HG02870 (cell line): ENCODE data around the gene DTX3L.

Experiments used
- ATAC-seq: cut with Tn5 transposase; IDR thresholded peaks from one replicate; pipeline ENCODE4 v1.9.1; 2021; ENCODE audit warnings: mild to moderate bottlenecking, moderate library complexity; ENCODE audit not compliant: unreplicated experiment

DTX3L gene

GRCh38 chr3:122602011-122602710 lies 38.0 kb downstream of the DTX3L start:
- no peak for ATAC-seq

DNA sequence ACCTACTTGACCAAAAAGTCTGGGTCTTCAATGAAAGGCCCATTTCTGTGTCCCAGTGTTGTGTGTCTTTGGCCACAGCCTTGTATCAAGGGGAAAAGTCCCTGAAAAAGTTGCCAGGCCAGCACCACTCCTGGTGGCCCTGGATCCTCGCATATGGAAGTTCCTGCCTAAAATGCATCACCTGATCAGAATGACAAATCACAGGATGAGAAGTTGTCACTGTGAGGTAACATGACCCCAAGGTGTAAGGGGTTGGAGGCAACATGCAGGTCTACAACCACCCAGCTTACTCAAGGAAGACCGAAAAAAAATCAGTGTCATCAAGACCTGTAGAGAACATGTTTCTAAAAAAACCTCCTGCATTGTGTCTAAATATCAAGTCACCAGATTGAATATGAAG lies 38.9 kb downstream of the DTX3L start:
- ATAC-seq = no peak

- no peak for ATAC-seq
Observed at GRCh38 chr3:122606330-122606729, 42.2 kb downstream of the DTX3L start.

- no peak for ATAC-seq
Observed at GRCh38 chr3:122608916-122609315, 44.8 kb downstream of the DTX3L start.

DNA sequence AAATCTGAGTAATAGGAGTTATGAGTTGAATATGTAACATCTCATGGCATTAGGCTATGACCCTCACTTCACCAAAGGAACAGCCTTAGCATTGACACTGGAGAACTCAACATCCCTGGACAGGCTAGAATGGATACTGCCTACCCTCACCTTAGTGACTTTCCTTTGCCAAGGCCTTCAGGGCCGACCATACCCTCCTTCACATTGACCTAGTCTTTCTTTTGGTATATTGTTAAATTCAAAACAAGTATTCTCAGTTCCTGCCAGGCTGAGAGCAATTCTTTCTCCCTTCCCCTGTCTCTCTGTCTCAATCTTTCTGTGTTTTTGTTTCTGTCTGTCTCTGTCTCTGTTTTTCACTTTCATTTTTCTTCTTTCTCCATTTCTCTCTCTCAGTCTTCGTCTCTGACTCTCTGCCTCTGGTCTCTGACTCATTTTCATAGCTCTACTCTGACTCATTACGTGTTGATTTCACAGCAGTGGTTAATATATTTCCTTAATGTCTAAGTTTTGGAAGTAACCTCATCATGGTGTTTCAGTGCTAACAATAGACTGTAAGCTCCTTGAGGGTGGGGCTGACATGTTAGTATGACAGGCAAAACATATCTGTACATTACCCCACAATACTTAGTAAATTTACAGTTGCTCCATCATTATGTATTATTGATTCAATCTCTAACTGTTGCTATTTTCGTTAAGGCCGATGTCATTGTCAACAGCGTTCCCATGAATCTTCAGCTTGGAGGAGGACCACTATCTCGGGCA lies 45.8 kb downstream of the DTX3L start:
- ATAC-seq = peak; percentile 95

DNA sequence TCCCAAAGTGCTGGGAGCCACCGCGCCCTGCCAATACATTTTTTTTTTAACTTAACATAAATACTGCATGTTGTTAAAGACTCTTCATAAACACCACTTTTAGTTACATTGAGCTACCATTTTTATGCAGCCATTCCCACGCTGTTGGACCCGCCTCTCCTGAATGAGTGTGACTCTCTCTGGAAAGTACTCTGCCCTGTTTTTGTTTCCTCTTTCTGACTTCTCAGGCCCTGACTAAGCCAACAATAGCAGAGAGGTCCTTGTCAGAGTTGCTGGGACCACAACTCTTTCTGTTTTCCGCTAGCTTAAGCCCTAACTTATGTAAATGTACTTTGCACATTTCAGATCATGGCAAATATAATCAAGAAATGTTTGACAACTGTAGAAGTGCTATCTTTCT lies 48.6 kb downstream of the DTX3L start:
- ATAC-seq = no peak

- ATAC-seq = no peak
Observed at GRCh38 chr3:122615303-122615702, 51.2 kb downstream of the DTX3L start.

DNA sequence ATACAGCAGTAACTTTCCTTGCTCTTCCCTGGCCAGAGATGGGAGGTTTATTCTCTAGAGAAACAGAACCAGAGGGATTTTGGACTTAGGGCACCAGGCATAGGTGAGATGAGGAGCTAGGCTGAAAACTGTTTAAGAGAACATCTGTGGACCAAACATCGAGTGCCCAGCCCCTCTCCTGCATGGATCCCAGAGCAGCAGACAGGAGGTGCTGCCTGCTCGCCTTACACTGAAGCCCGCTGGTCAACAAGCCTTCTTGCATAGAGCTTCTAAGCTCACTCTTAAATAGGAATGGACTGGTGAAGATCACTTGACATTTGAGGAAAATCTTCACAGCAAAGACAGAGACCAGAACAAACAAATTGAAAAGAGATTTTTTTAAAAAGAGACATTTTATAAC lies 54.5 kb downstream of the DTX3L start:
- no peak for ATAC-seq

DNA sequence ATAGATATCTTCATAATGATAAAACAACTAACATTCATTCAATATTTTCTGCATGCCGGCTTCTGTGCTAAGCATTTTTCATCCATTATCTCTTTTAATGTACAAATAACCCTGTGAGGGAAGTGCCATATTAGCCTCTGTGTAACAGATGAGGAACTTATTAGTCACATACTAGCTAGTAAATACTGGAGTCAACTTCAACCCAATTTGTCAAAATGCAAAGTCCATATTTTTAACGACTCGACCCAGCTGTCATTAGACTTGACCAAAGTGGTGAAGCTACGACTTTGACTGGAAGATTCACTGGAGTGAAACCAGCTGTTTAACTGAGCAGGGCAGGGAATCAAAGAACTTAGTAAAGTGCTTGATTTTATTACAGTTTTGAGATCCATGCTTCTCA lies 54.9 kb downstream of the DTX3L start:
- ATAC-seq = no peak

GRCh38 chr3:122620399-122620798 lies 56.3 kb downstream of the DTX3L start:
- no peak for ATAC-seq

GRCh38 chr3:122621112-122621511 lies 57.0 kb downstream of the DTX3L start:
- peak; percentile 42 for ATAC-seq

DNA sequence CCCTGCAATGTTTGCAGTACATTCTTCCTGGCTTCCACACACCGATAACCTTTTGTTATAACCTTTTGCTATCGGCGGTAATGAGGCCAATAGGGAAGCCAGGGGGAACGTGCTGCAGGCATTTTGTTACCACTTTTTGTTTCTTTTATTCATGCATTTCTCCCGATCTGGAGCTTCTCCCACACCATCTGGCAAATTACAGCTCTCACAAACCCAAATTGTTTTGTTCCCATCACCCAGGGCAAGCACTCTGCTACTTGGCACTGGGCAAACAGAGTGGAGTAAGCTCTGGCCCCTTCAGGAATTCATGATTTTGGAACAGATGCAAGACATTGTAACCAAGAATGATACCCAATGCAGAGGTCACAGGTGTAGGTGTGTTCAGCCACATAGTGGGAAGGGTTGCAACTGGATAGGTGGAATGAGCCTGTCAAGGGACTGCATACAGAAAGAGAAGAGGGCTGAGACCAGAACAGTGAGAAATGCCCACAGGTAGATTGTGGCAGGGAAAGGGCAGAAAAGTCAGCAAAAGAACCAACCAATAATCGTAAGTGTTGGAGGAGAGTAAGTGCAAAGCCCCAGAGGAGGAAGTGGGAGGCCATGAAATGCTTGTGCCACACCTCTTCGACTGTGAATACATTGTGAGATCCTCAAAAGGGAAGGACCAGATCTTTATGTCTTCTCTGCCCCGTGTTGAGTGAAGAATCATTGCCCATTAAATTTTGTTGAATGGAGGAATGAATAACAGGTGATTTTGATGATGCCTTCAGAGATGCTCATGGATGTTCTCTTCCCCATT lies 59.1 kb downstream of the DTX3L start:
- no peak for ATAC-seq
